Fibroblast of mammary gland (primary cell): ENCODE results near the gene API5.

Source experiments
- DNase-seq: peaks from one replicate; pipeline ENCODE4 v3.0.0-alpha.2; 2010; ENCODE audit warnings: low read depth
- H3K4me3 ChIP-seq: 2 replicates; pipeline ENCODE4 v1.5.1; 2011; ENCODE audit warnings: low read depth, mild to moderate bottlenecking, low read length, moderate library complexity; ENCODE audit not compliant: control insufficient read depth
- TF ChIP-seq, protein P1 (sequence below): conservative IDR thresholded peaks from 2 replicates; pipeline ENCODE4 v1.5.1; 2011; ENCODE audit warnings: low read depth, low read length, inconsistent platforms; ENCODE audit not compliant: control insufficient read depth, insufficient read depth

Gene API5

DNA sequence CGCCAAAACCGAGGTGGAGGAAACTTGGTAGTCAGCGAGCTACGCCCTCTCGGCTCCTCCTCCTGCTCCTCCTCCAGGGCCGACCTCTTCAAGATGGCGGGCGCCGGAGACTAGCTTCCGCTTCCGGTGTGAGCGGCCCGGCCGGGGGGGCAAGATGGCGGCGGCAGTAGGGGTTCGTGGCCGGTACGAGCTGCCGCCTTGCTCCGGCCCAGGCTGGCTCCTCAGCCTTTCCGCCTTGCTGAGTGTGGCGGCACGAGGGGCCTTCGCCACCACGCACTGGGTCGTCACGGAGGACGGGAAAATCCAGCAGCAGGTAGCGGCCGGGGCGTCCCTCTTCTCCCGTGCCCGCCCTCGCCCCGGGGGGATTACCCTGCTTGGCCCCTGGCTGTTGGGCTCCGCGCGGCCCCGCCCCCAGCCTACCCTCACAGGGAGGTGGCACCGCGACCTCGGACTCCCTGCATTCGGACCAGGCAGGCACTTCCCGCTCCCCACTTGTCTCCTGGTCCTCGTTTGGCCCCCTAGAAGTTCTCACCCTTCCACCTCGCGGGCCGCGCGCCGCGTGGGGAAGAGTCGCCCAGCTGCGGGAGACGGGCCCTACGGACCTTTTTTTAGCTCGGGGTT is 47.1 kb downstream of the API5 start, which contains the start of gene TTC17:
TSS of gene TTC17 (plus strand) at position 120 of the 621 bp plus-strand sequence. CDS start at position 155, 35 bp downstream.
- peak; percentile 88 for DNase-seq
- TF ChIP-seq, protein P1, sequence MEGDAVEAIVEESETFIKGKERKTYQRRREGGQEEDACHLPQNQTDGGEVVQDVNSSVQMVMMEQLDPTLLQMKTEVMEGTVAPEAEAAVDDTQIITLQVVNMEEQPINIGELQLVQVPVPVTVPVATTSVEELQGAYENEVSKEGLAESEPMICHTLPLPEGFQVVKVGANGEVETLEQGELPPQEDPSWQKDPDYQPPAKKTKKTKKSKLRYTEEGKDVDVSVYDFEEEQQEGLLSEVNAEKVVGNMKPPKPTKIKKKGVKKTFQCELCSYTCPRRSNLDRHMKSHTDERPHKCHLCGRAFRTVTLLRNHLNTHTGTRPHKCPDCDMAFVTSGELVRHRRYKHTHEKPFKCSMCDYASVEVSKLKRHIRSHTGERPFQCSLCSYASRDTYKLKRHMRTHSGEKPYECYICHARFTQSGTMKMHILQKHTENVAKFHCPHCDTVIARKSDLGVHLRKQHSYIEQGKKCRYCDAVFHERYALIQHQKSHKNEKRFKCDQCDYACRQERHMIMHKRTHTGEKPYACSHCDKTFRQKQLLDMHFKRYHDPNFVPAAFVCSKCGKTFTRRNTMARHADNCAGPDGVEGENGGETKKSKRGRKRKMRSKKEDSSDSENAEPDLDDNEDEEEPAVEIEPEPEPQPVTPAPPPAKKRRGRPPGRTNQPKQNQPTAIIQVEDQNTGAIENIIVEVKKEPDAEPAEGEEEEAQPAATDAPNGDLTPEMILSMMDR: no peak
- H3K4me3 ChIP-seq: peak within 1 kb of the TSS; percentile 75

DNA sequence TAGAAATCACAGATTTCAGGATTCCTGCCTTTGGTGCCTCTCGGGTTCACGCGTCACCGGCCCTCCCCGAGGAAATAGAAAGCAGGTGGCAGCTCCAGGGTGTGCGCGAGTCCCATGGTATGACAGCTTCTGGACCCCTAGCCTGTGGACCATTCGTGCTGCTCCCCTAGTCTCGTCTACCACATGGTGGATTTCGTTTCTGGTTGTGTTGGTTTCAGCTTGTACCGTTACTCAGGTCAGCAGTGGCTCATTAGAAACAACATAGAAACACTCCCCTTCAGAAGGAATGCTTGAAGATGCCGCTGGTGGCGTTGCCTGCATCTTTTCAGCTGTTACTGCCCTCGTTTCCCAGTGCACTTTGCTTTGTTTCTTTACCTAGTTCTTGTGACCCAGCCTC is 47.6 kb downstream of the API5 start:
- peak overlapping the region; percentile 75 for H3K4me3 ChIP-seq
- peak; percentile 31 for DNase-seq
- TF ChIP-seq, protein P1: no peak

DNA sequence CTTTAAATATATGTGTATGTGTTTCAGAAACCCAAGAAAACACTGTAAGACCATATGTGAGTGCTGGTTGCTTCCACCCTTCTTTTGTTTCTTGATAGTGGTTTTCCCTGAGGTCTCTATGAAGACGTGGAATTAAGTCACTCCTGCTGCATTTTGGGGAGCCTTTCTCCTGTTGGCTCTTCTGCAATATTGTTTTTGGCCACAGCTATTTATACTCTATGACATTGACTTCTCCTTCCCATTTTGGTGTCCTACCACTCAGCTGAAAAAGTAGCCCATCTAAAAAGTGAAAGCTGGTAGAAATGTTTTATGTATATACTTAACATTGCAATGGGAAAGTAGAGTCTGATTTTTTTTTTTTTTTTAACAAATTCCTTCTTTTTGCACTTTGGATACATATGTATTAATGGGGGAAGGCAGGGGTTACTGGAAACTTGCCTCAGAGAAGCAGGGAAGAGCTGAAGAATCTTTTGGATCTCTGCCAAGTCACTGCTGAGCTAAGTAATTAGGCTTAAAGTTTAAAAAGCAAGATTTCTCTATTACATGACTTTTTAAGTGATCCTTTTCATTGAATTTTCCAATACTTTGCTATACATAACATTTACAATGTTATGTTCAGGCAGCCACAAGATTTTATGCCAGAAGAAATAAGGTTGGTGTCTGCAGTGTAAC is 48.7 kb downstream of the API5 start:
- H3K4me3 ChIP-seq: peak overlapping the region; percentile 75
- peak; percentile 51 for DNase-seq
- TF ChIP-seq, protein P1: no peak

GRCh38 chr11:43366677-43367076 is 54.9 kb downstream of the API5 start:
- TF ChIP-seq, protein P1: no peak
- DNase-seq: peak; percentile 48

GRCh38 chr11:43367382-43368178 is 55.8 kb downstream of the API5 start:
- no peak overlapping the region for H3K4me3 ChIP-seq
- DNase-seq: no peak
- TF ChIP-seq, protein P1: no peak

More at GRCh38 chr11:43366677-43367076, 54.9 kb downstream of the API5 start:
- H3K4me3 ChIP-seq: no peak overlapping the region

GRCh38 chr11:43376065-43376464 is 64.3 kb downstream of the API5 start:
- TF ChIP-seq, protein P1: no peak
- no peak for DNase-seq

More at GRCh38 chr11:43376065-43376464, 64.3 kb downstream of the API5 start:
- H3K4me3 ChIP-seq: no peak overlapping the region
